Measurements from ENCODE around the gene LAIR2.

The LAIR2 gene

DNA sequence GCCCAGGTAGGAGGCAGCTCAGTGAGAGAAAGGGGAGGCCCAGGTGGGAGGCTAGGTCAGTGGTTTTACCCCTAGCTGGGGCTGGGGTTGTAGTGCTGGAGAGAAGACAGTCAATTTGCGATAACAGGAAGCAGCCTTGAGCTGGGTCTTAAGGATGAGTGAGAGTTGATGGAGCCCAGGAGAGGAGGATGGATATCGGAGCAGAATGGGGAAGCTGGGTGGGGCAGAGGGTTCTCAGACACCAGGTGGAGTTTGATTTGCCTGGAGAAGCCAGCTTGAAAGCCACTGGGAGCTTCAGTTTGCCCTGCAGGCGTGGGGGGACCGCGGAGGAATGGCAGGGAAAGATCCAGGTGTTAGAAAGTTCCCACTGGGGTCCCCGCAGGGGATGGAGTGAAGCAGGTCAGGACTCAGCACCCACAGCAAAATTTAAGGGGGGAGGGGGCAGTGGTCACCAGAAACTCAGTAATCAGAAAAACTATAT lies 28.7 kb upstream of the LAIR2 start:
- FAIRE-seq (no peak), DNase-seq (ENCODE audit: insufficient read length, low spot score) (no peak)
- TF ChIP-seq POLR2AphosphoS5 (IDR thresholded peaks at IDR 0.05; ENCODE audit: low read depth, low read length) (no peak), TAF1 (IDR thresholded peaks at IDR 0.05; ENCODE audit: low read depth, low read length) (no peak), SPI1 (IDR thresholded peaks at IDR 0.05; ENCODE audit: low read depth, low read length) (no peak), POU2F2 (IDR thresholded peaks at IDR 0.05; ENCODE audit: low read depth, low read length) (no peak), PAX5 (IDR thresholded peaks at IDR 0.05; ENCODE audit: insufficient read depth, low read length, severe bottlenecking) (no peak), POLR2A (IDR thresholded peaks at IDR 0.05; ENCODE audit: low read depth, low read length) (no peak)

DNA sequence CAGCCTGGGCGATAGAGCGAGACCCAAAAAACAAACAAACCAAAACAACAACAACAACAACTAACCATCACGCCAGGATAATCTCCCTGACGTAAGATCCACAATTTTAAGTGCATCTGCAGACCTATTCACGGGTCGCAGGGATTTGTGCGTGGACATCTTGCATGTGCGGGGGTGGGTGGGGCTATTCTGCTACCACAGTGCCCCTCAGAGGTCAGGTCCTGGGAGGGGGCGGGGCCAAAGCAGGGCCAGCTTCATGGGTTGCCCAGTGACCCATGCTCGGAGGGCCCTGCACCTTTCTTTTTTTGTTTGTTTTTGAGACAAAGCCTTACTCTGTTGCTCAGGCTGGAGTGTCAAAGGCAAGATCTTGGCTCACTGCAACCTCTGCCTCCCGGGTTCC lies 26.9 kb upstream of the LAIR2 start:
- no peak for DNase-seq (ENCODE audit: insufficient read length, low spot score)
- FAIRE-seq, result no peak
- TF ChIP-seq POLR2A (IDR thresholded peaks at IDR 0.05; ENCODE audit: low read depth, low read length) (no peak), PAX5 (IDR thresholded peaks at IDR 0.05; ENCODE audit: insufficient read depth, low read length, severe bottlenecking) (no peak), SPI1 (IDR thresholded peaks at IDR 0.05; ENCODE audit: low read depth, low read length) (no peak), TAF1 (IDR thresholded peaks at IDR 0.05; ENCODE audit: low read depth, low read length) (no peak), POU2F2 (IDR thresholded peaks at IDR 0.05; ENCODE audit: low read depth, low read length) (no peak), POLR2AphosphoS5 (IDR thresholded peaks at IDR 0.05; ENCODE audit: low read depth, low read length) (no peak)

DNA sequence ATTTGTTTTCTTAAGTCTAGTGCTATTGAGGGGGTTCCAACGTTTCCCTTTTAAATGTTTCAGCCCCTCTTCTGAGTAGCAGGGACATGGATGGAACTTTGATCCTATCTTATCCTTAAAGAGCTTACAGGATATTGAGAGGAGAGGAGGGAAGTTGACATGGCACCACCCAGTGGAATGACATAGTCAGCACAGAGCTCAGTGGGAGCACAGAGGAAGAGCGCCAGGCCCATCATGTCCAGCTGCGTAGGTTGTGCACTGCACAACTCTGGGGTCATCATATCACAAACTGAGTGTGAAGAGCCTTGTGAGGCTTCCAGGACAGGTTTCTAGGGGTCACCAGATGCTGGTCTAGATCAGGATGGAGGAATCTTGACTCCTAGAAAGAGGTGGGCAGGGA lies 25.0 kb upstream of the LAIR2 start:
- TF ChIP-seq SPI1 (IDR thresholded peaks at IDR 0.05; ENCODE audit: low read depth, low read length) (no peak), PAX5 (IDR thresholded peaks at IDR 0.05; ENCODE audit: insufficient read depth, low read length, severe bottlenecking) (no peak), POU2F2 (IDR thresholded peaks at IDR 0.05; ENCODE audit: low read depth, low read length) (no peak), POLR2A (IDR thresholded peaks at IDR 0.05; ENCODE audit: low read depth, low read length) (no peak), TAF1 (IDR thresholded peaks at IDR 0.05; ENCODE audit: low read depth, low read length) (no peak), POLR2AphosphoS5 (IDR thresholded peaks at IDR 0.05; ENCODE audit: low read depth, low read length) (no peak)
- FAIRE-seq (no peak), DNase-seq (ENCODE audit: insufficient read length, low spot score) (no peak)

DNA sequence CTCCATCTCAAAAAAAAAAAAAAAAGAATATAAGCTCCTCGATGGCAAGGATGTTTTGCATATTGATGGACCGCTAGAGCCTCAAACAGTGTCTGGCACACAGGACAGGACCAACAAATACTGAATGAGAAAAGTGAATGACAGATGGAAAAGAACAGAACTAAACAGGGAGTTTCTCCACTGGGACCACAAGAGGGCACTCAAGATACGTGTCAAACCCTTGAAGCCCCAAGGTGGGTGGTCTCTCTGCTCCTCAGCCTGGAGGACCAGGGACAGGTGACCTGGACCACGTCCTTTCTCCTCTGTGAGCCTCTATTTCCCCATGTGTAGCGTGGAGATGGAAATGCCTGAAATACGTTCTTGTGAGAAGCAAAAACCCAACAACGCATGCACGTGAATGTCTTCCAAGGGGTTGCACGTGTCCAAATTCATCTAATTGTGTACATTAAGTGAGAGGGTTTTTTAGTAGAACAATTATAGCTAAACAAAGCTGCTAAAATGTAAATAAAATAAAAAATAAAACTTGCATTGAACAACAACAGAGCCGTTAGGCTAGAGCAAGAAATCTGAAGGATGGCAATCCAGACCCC lies 23.9 kb upstream of the LAIR2 start:
- FAIRE-seq (peak; percentile 86), DNase-seq (ENCODE audit: insufficient read length, low spot score) (no peak)

DNA sequence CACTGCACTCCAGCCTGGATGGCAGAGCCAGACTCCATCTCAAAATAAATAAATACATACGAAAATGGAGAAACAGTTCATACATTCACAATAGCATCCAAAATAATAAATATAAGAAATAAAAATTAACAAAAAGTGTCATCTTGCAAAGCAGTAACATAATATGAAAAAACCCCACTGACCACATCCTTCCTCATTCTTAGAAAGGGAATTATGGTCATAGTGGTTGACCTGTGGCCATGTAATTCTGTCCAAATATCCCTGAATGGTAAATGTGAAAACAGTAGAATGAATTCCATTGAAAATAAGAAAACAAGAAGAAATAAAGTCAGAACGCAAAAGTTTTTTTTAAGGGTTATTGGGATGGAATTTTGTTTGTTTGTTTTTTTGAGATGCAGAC lies 22.6 kb upstream of the LAIR2 start:
- DNase-seq (ENCODE audit: insufficient read length, low spot score), result no peak
- TF ChIP-seq SPI1 (IDR thresholded peaks at IDR 0.05; ENCODE audit: low read depth, low read length) (no peak), PAX5 (IDR thresholded peaks at IDR 0.05; ENCODE audit: insufficient read depth, low read length, severe bottlenecking) (no peak), POU2F2 (IDR thresholded peaks at IDR 0.05; ENCODE audit: low read depth, low read length) (no peak), POLR2A (IDR thresholded peaks at IDR 0.05; ENCODE audit: low read depth, low read length) (no peak), TAF1 (IDR thresholded peaks at IDR 0.05; ENCODE audit: low read depth, low read length) (no peak), POLR2AphosphoS5 (IDR thresholded peaks at IDR 0.05; ENCODE audit: low read depth, low read length) (no peak)
- no peak for FAIRE-seq

More for the DNA sequence above, 23.9 kb upstream of the LAIR2 start:
- TF ChIP-seq TAF1 (IDR thresholded peaks at IDR 0.05; ENCODE audit: low read depth, low read length), result no peak
- no peak for TF ChIP-seq PAX5 (IDR thresholded peaks at IDR 0.05; ENCODE audit: insufficient read depth, low read length, severe bottlenecking)
- TF ChIP-seq SPI1 (IDR thresholded peaks at IDR 0.05; ENCODE audit: low read depth, low read length), result no peak
- no peak for TF ChIP-seq POLR2AphosphoS5 (IDR thresholded peaks at IDR 0.05; ENCODE audit: low read depth, low read length)
- TF ChIP-seq POU2F2 (IDR thresholded peaks at IDR 0.05; ENCODE audit: low read depth, low read length), result no peak
- no peak for TF ChIP-seq POLR2A (IDR thresholded peaks at IDR 0.05; ENCODE audit: low read depth, low read length)

DNA sequence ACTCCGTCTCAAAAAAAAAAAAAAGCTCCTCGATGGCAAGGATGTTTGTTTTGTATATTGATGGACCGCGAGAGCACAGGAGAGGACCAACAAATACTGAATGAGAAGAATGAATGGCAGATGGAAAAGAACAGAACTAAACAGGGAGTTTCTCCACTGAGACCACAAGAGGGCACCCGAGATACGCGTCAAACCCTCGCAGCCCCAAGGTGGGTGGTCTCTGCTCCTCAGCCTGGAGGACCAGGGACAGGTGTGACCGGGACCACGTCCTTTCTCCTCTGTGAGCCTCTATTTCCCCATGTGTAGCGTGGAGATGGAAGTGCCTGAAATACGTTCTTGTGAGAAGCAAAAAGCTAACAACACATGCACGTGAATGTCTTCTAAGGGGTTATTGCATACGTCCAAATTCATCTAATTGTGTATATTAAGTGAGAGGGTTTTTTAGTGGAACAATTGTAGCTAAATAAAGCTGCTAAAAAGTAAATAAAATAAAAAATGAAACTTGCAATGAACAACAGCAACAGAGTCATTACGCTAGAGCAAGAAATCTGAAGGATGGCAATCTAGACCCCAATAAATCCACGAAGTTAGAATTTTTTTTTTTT lies 21.2 kb upstream of the LAIR2 start:
- DNase-seq (ENCODE audit: insufficient read length, low spot score) (no peak), FAIRE-seq (peak; percentile 84)
- no peak for TF ChIP-seq POU2F2 (IDR thresholded peaks at IDR 0.05; ENCODE audit: low read depth, low read length)
- no peak for TF ChIP-seq SPI1 (IDR thresholded peaks at IDR 0.05; ENCODE audit: low read depth, low read length)
- TF ChIP-seq TAF1 (IDR thresholded peaks at IDR 0.05; ENCODE audit: low read depth, low read length), result no peak
- no peak for TF ChIP-seq POLR2A (IDR thresholded peaks at IDR 0.05; ENCODE audit: low read depth, low read length)
- TF ChIP-seq PAX5 (IDR thresholded peaks at IDR 0.05; ENCODE audit: insufficient read depth, low read length, severe bottlenecking), result no peak
- TF ChIP-seq POLR2AphosphoS5 (IDR thresholded peaks at IDR 0.05; ENCODE audit: low read depth, low read length), result no peak

DNA sequence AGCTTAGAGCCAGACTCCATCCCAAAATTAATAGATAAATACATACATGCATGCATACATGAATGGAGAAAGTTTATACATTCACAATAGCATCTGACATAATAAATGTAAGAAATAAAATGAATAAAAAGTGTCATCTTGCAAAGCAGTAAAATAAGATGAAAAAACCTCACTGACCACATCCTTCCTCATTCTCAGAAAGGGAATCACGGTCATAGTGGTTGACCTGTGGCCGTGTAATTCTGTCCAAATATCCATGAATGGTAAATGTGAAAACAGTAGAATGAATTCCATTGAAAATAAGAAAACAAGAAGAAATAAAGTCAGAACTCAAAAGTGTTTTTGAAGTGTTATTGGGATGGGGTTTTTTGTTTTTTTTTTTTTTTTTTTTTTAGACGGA lies 19.7 kb upstream of the LAIR2 start:
- no peak for TF ChIP-seq PAX5 (IDR thresholded peaks at IDR 0.05; ENCODE audit: insufficient read depth, low read length, severe bottlenecking)
- no peak for TF ChIP-seq TAF1 (IDR thresholded peaks at IDR 0.05; ENCODE audit: low read depth, low read length)
- no peak for TF ChIP-seq POLR2AphosphoS5 (IDR thresholded peaks at IDR 0.05; ENCODE audit: low read depth, low read length)
- no peak for TF ChIP-seq SPI1 (IDR thresholded peaks at IDR 0.05; ENCODE audit: low read depth, low read length)
- TF ChIP-seq POU2F2 (IDR thresholded peaks at IDR 0.05; ENCODE audit: low read depth, low read length), result no peak
- no peak for TF ChIP-seq POLR2A (IDR thresholded peaks at IDR 0.05; ENCODE audit: low read depth, low read length)
- DNase-seq (ENCODE audit: insufficient read length, low spot score) (no peak), FAIRE-seq (peak; percentile 9)

DNA sequence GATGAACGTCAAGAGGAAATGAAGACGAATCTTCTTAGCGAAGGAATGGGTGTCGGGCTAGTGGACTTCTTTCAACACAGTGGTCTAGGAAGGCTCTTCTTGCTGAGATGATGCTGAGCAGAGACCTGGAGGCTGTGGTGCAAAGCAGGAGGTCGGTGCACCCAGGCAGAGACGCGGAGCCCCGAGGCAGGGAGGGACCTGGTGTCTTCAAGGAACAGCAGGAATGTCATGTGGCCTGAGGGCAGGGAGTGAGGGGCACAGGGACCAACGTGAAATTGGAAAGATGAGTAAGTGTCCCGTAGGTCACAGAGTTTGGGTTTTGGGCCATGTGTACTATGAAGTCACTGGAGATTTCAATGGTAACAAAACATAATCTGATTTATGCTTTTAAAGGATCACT lies 18.2 kb upstream of the LAIR2 start:
- no peak for FAIRE-seq
- no peak for DNase-seq (ENCODE audit: insufficient read length, low spot score)
- no peak for TF ChIP-seq SPI1 (IDR thresholded peaks at IDR 0.05; ENCODE audit: low read depth, low read length)
- no peak for TF ChIP-seq POLR2AphosphoS5 (IDR thresholded peaks at IDR 0.05; ENCODE audit: low read depth, low read length)
- no peak for TF ChIP-seq POLR2A (IDR thresholded peaks at IDR 0.05; ENCODE audit: low read depth, low read length)
- no peak for TF ChIP-seq POU2F2 (IDR thresholded peaks at IDR 0.05; ENCODE audit: low read depth, low read length)
- TF ChIP-seq PAX5 (IDR thresholded peaks at IDR 0.05; ENCODE audit: insufficient read depth, low read length, severe bottlenecking), result no peak
- no peak for TF ChIP-seq TAF1 (IDR thresholded peaks at IDR 0.05; ENCODE audit: low read depth, low read length)

DNA sequence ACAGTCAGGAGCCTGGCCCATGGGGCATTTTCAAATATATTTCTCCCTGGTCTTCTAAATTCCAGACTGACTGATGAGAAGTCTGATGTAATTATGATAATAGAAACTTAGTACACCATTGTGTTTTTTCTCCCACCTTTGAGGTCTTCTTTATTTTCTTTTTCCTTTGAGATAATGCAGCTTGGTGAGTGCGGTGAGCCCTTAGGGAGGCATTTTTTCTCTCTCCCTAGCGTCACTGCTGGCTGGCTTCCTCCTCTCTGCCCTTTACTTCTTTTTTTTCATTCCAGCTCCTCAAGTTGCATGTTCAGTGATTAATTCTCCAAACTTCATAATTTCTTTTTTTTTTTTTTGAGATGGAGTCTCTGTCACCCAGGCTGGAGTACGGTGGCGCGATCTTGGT lies 16.8 kb upstream of the LAIR2 start:
- TF ChIP-seq POU2F2 (IDR thresholded peaks at IDR 0.05; ENCODE audit: low read depth, low read length), result no peak
- TF ChIP-seq TAF1 (IDR thresholded peaks at IDR 0.05; ENCODE audit: low read depth, low read length), result no peak
- TF ChIP-seq SPI1 (IDR thresholded peaks at IDR 0.05; ENCODE audit: low read depth, low read length), result no peak
- TF ChIP-seq POLR2AphosphoS5 (IDR thresholded peaks at IDR 0.05; ENCODE audit: low read depth, low read length), result no peak
- TF ChIP-seq PAX5 (IDR thresholded peaks at IDR 0.05; ENCODE audit: insufficient read depth, low read length, severe bottlenecking), result no peak
- no peak for TF ChIP-seq POLR2A (IDR thresholded peaks at IDR 0.05; ENCODE audit: low read depth, low read length)
- FAIRE-seq (no peak), DNase-seq (ENCODE audit: insufficient read length, low spot score) (no peak)
